Measurements from ENCODE around the gene ATP8B4. TPM values are rescaled to one million over a fixed set of nuclear protein-coding genes. Genes with fewer than 3 reads are reported as not detected.

ATP8B4 gene
- polyA plus RNA-seq, 1 donor (not counting 4 experiments of a cell fraction or from before 2014, with no cell fraction given), result 0.05 TPM

- no peak for FAIRE-seq
- Histone ChIP-seq H3K4me2 (ENCODE audit: control insufficient read depth, extremely low read depth, insufficient read depth, low read depth, low read length) (no peak overlapping the region), H3K79me2 (ENCODE audit: control insufficient read depth, insufficient read depth, low read length) (no peaks in the 10 kb centered on the region), H3K27me3 (ENCODE audit: control insufficient read depth, extremely low read depth, insufficient read depth, low read length) (no peaks in the 10 kb centered on the region), H3K4me3 (ENCODE audit: control insufficient read depth in 2 of 3, extremely low read depth in 1 of 3, insufficient read depth in 2 of 3, low read depth in 1 of 3, low read length in 3 of 3) (no peak overlapping the region), H4K20me1 (ENCODE audit: control insufficient read depth, extremely low read depth, insufficient read depth, low read length) (no peaks in the 10 kb centered on the region), H3K36me3 (ENCODE audit: control insufficient read depth in 2 of 2, extremely low read depth in 1 of 2, insufficient read depth in 2 of 2, low read length in 2 of 2) (no peaks in the 10 kb centered on the region), H2AFZ (ENCODE audit: control insufficient read depth, low read length) (no peak overlapping the region), H3K4me1 (ENCODE audit: control insufficient read depth, extremely low read depth, insufficient read depth, low read length) (no peaks in the 10 kb centered on the region), H3K9me3 (ENCODE audit: control insufficient read depth, low read depth, low read length) (no peaks in the 10 kb centered on the region), H3K9me1 (ENCODE audit: control insufficient read depth, extremely low read depth, insufficient read depth, low read length) (no peaks in the 10 kb centered on the region), H3K9ac (ENCODE audit: control insufficient read depth, extremely low read depth, insufficient read depth, low read length) (no peak overlapping the region), H3K27ac (ENCODE audit: control insufficient read depth, insufficient read depth, low read length) (no peak overlapping the region)
- TF ChIP-seq EZH2 (IDR thresholded peaks at IDR 0.05; ENCODE audit: low read length) (no peak), CTCF (optimal IDR thresholded peaks at IDR 0.05 in 1 of 3, IDR thresholded peaks at IDR 0.05 in 1 of 3, conservative IDR thresholded peaks at IDR 0.05 in 1 of 3; ENCODE audit: extremely low read depth in 1 of 3, insufficient read depth in 2 of 3, low read length in 3 of 3) (no peak)
- dilution Hi-C loops (cut with MboI; ENCODE audit: extremely low pct_ligation_motif_present, low sequenced_read_pairs), result no loop called here
- DNase-seq (ENCODE audit: low read depth, low spot score), result no peak
These were observed 291.7 kb downstream of the ATP8B4 start for GRCh38 chr15:49827311-49827710.

DNA sequence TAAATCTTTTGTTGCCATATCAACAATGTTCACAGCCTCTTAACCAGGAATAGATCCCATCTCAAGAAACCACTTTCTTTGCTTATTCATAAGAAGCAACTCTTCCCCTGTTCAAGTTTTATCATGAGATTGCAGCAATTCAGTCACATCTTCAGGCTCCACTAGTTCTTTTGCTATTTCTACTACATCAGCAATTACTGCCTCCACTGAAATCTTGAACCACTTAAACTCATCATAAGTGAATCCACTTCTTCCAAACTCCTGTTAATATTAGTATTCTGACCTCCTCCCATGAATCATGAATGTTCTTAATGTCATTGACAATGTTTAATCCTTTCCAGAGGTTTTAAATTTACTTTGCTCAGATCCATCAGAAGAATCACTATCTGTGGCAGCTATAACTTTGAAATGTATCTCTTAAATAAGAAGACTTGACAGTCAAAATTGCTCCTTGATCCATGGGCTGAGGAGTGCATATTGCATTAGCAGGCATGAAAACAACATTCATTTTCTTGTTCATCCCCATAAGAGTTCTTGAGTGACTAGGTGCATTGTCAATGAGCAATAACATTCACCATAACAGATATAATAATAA lies 292.3 kb downstream of the ATP8B4 start:
- dilution Hi-C loops (cut with MboI; ENCODE audit: extremely low pct_ligation_motif_present, low sequenced_read_pairs), result no loop called here
- H3K4me1 ChIP-seq (ENCODE audit: control insufficient read depth, extremely low read depth, insufficient read depth, low read length), result no peaks in the 10 kb centered on the region
- H3K9me1 ChIP-seq (ENCODE audit: control insufficient read depth, extremely low read depth, insufficient read depth, low read length), result no peaks in the 10 kb centered on the region
- no peak overlapping the region for H2AFZ ChIP-seq (ENCODE audit: control insufficient read depth, low read length)
- H3K9me3 ChIP-seq (ENCODE audit: control insufficient read depth, low read depth, low read length), result no peaks in the 10 kb centered on the region
- TF ChIP-seq CTCF (optimal IDR thresholded peaks at IDR 0.05 in 1 of 3, IDR thresholded peaks at IDR 0.05 in 1 of 3, conservative IDR thresholded peaks at IDR 0.05 in 1 of 3; ENCODE audit: extremely low read depth in 1 of 3, insufficient read depth in 2 of 3, low read length in 3 of 3), result no peak
- TF ChIP-seq EZH2 (IDR thresholded peaks at IDR 0.05; ENCODE audit: low read length), result no peak
- H3K27ac ChIP-seq (ENCODE audit: control insufficient read depth, insufficient read depth, low read length), result no peak overlapping the region
- no peaks in the 10 kb centered on the region for H4K20me1 ChIP-seq (ENCODE audit: control insufficient read depth, extremely low read depth, insufficient read depth, low read length)
- H3K4me2 ChIP-seq (ENCODE audit: control insufficient read depth, extremely low read depth, insufficient read depth, low read depth, low read length), result no peak overlapping the region
- no peaks in the 10 kb centered on the region for H3K79me2 ChIP-seq (ENCODE audit: control insufficient read depth, insufficient read depth, low read length)
- DNase-seq (ENCODE audit: low read depth, low spot score), result no peak
- no peaks in the 10 kb centered on the region for H3K27me3 ChIP-seq (ENCODE audit: control insufficient read depth, extremely low read depth, insufficient read depth, low read length)
- no peak overlapping the region for H3K4me3 ChIP-seq (ENCODE audit: control insufficient read depth in 2 of 3, extremely low read depth in 1 of 3, insufficient read depth in 2 of 3, low read depth in 1 of 3, low read length in 3 of 3)
- H3K36me3 ChIP-seq (ENCODE audit: control insufficient read depth in 2 of 2, extremely low read depth in 1 of 2, insufficient read depth in 2 of 2, low read length in 2 of 2), result no peaks in the 10 kb centered on the region
- no peak overlapping the region for H3K9ac ChIP-seq (ENCODE audit: control insufficient read depth, extremely low read depth, insufficient read depth, low read length)
- no peak for FAIRE-seq
